DMS53 (cell line): ENCODE data around the gene AP2A2.

Experiments used
- DNase-seq: peaks from one replicate; lab custom pipeline; 2025; lab: John Stamatoyannopoulos, UW

The AP2A2 gene

DNA sequence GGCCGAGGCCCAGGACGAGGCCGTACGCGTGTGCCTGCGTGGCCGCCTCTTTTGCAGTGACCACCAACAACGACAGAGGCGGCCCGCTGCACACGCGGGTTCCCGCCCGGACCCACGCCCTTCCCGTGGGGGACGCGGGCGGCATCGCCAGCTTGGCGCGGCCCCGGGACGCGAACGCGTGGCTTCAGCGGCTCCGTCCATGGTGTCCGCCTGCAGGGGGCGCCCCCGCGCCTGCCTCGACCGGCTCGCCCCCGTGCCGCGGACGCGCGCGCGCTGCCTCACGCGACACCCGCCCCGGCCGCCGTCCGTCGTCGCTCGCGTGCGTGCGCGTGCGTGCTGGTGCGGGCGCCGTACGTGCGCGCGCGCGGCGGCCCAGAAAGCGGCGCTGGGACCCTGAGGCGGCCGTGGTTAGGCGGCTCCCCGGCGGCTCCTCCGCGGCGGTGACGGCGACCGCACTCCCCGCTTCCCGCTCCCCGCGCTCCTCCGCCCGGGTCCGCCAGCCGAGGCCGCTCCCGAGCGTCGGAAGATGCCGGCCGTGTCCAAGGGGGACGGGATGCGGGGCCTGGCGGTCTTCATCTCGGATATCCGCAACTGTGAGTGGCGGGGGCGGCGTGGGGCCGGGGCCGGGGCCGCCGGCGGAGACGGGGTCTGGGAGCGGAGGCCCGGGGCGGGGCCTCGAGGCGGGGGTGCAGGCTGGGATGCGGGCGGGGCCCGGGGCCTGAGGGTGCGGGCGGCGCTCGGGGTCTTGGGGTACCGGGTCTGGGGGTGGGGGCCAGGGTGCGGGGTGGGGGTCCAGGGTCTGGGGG is at the start of gene AP2A2:
TSS of gene AP2A2 (plus strand) at position 375 of the 806 bp plus-strand sequence. CDS start at position 527, 152 bp downstream.
- DNase-seq = peak; percentile 98

DNA sequence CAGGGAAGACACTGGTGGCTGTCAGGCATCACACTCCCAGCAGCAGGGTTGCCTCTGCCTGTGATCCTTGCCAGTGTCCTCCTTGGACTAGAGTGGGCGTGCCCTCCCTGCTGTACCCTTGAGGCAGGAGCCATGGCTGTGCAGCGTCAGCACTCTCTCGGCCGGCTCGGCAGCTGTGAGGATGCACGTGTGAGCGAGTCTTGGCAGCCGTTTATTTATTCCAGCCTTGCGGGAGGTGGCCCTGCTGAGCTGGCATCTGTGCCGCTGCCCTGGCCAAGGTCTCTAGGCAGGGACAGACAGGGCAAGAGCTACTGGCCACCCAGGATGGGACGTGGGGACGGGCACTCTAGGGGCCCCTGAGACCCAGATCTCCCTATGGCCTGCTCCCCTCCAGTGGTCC is 49.1 kb upstream of the AP2A2 start:
- no peak for DNase-seq

DNA sequence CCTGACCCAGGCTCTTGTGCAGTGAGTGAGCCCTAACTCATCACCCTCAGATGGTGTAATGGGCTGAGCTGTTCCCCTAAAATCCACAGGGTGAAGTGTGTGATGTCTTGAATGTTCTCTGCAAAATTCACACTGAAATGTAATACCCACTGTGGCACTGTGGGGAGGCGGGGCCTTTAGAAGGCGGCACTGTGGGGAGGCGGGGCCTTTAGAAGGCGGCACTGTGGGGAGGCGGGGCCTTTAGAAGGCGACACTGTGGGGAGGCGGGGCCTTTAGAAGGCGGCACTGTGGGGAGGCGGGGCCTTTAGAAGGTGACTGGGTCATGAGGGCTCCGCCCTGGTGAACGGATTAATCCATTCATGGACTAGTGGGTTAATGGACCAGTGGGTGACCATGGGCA is 48.1 kb upstream of the AP2A2 start:
- DNase-seq = peak; percentile 70

DNA sequence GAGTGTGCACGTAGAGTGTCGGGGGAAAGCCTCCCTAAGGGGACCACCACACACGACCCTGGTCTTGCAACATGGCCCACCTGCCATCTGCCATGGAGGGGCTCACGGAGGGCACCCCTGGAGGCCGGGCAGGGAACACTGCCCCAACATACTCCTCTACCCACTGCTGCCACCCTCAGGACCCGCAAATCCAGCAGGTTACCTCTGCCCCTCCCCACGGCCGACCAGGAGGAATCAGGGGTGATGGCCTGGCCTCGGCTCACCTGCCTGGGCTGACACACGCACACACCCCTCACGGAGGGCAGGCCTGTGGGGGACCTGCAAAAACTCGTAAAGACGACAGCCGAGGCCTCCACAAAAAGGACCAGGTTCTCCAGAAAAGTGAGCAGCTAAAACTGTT is 45.2 kb upstream of the AP2A2 start:
- no peak for DNase-seq

DNA sequence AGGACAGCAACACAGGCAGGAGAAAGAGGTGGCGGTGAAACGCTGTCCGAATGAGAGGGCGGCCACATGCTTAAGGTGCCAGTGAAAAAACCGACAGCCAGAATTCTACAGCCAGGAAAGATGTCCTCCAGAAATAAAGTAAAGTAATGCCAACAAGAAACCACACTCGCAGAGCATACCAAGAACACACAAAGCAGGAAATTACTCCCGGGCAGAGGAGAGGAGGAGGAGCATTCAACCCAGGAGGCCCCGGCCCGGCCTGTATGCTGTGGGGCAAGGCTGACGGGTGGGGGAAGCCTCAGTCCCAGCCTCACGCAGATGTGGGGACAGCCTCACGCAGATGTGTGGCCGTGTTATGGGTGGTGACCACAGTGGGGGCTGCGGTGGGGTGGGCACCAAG is 43.1 kb upstream of the AP2A2 start:
- DNase-seq = no peak

DNA sequence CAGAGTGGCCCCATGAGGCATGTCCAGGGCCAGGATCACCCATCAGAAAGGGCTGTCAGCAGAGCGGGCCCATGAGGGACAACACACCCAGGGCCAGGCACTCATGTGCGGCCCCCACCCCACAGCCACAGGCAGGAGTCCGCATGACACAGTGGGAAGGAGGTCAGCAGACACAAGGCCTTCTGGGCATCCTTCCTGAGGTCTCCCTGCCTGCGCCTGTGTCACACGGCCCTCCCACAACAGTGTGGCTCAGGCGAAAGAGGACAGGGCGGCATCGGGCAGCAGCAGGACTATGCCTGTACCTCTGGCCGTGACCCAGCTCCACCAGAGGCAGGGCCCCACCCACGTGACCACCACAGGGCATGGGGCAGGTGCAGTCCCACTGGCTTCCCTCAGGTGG is 42.1 kb upstream of the AP2A2 start:
- no peak for DNase-seq

DNA sequence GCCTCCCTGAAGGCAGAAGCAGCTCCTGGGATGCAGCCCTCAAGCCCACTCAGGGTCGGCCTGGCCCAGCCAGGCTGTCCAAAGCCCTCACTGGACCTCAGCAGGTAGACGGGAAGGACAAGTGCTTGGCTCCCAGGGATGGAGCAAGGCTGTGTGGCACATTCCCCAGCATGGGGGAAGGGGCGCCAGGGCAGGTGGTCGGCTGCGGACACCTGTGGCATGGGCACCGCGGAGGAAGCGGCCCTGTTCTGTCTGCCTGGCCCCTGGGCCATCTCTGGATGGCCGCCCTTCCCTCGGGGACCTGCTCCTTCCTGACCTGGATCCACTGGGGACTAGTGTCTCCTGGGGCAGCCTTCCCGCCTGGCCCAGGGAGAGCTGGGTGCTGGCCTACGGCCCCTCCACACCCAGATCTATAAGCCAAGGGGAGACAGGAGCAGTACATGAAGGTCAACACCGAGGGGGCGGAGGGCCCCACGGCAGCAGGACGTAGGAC is 41.0 kb upstream of the AP2A2 start:
- no peak for DNase-seq

DNA sequence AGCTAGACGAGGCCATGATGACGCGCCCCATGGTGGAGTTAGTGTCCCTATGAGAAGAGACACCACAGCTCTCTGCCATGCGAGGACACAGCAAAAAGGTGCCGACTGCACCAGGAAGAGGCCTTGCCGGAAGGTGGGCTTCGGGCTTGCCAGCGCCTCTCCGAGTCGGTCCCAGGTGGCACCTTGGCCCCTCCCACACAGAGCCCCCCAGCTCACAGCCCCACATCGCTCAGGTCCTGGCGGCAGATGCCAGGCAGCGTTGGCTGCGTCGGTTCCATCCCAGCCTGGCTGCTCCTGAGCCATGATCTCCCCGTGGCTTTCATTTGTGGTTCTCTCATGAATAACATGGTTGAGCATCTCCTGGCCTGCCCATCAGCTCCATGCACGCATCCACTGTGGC is 39.1 kb upstream of the AP2A2 start:
- DNase-seq = no peak

DNA sequence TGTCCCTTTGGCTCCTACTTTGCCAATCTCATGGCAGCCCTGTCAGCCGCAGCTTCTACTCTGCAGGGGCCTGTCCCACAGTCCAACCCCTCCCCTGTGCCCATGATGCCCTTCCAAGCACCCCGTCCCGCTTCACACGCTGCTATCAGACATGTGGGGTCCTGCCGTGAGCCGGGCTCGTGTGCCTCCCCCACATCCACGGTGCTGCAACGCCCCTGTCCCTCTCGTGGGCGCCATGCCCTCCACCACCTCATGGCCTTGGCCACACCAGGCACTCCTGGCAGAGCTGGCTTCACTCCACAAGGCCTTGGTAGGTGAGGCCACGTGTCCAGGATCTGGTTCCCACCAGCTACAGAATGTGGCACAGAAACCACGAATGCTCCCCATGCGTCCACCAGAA is 38.1 kb upstream of the AP2A2 start:
- DNase-seq = no peak

DNA sequence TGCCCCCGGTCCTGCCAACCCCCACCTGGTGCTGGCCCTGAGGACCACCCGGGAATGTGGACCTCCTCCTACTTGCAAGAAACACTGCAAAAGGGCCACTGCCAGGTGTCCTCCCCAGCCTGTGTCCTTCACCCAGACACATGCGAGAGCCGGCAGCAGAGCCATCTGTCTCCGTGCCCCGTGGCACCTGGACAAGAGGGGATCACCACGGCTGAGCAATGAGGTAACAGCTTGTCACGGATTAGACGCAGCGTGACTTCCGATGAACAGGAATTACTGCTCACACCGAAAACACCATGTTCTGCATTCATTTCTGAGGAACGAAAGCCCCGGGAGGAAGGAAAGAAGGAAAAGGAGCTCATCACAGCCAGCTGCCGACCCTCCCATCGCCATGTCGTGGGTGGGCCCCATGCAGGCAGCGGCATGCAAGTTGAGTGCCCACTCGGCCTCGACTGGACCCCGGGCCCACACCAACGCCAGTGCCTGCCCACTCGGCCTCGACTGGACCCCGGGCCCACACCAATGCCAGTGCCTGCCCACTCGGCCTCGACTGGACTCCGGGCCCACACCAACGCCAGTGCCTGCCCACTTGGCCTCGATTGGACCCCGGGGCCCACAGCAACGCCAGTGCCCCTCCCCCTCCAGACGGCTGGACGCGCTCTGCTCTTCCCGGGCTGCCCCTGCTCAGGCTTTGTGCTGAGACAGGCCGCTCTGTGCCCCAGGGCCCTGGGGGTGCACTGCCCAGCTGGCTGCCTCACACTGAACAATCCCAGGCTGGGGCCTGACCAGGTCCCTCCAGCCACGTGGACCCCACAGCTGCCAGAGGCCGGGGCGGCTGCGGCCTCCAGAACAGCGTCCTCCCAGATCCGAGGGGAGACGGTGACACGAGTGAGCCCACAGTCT is 37.1 kb upstream of the AP2A2 start:
- no peak for DNase-seq

DNA sequence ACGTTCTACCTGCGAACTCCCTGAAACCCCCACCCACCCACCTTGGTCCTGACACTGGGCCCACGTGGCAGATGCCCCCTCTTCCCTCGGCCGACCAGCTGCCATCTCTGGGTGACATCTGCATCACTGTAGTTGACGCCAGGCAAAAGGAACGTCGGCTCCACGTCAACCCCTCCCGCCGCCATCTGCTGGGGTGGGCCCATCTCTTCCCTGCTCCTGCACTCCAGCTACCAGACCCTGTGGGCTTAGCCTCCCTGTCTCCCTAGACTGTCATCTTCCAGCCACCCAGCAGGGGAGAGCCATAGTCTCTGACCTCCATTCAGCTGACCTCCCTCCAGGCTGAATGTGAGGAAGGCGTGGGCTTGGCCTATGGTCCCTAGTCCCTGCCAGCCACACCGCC is 36.4 kb upstream of the AP2A2 start:
- no peak for DNase-seq

DNA sequence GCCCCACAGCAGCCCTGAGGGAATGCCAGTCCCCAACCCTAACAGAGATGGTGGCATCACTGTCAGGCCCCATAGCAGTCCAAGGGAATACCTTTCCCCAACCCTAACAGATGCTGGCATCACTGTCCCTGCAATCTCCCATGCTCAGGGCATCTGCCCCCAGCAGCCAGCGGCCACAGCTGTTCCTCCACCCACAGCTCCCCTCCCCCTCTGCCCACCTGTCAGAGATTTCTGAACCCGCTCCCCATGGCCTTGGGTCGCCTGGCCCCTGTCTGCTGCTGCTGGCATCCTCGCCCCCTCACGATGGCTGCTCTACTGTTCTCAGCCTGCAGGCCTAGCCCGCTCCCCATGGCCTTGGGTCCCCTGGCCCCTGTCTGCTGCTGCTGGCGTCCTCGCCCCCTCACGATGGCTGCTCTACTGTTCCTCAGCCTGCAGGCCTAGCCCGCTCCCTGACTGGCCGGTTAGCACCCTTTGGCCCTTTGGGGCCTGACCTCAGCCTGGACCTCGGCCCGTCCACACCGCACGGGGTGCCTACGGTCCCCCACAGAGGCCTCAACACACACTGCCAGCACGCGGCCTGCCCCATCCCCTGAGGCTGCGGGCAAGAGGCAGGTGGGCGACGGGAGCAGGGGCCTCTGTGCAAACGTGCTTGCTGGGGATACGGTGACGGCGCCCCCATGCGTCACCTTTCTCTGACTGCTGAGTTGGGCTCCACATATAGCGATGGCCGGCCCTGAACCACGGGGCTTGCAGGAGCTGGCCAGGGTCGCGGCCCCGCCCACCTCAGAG is 35.8 kb upstream of the AP2A2 start:
- DNase-seq = no peak

DNA sequence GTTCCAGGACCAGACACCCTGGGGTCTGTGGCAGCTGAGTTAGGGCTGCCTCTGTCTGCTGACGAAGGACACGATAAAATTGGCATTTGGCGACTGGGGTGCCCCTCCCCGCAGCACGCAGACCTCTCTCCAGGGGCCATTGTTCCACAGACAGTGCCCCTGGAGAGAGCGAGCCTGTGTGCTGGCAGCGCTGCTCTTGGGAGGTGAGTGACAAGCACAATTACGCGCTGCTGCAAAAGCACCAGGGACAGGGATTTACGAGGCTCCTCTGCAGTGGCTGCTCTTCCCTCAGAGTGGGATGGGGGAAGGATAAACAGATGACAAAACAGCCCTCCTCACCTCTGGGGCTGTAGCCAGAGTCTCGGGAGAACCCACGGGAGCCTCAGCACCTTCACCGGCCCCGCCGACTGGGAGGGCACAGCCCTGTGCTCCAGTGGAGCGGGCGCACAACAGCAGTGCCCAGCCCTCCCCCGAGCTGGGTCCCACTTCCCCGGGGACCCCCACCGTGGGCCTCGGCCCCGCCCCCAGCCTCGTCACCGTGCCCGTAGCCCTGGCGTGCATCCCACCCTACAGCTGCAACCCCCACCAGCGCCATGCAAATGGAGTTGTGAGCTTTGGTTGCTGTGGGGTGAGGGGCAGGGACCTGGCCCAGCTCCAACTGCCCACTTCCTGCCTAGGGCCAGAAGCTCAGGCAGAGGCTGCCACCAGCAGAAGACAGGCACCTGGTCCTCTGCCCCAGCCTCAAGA is 34.7 kb upstream of the AP2A2 start:
- no peak for DNase-seq

DNA sequence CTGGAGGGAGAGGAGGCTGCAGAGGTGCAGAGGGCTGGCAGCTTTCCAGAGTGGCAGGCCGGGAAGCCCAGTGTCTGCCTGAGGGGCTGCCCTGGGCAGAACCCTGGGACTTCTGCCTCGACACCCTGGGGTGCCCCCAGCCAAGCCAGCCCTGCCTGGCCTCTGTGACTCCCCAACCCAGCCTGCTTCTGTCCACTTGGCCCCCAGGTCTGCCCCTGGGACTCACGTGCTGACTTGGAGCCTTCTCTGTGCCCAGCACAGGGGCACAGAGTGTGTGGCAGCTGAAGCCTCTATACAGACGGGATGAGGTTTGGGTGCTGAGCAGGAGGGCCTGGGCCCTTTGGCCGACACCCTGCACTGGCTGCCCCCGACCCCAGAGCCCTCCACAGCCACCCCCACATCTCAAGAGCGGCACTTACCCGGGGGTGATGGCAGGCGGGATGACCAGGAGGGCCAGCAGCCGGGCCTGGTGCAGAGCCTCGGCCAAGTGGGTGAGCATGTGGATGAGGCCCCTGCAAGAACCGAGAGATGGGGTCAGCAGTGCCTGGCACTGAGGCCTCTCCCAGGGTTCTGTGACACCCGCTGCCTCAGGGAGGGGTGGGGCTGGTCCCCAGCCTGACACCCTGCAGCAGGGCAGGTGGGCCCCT is 32.5 kb upstream of the AP2A2 start:
- no peak for DNase-seq

DNA sequence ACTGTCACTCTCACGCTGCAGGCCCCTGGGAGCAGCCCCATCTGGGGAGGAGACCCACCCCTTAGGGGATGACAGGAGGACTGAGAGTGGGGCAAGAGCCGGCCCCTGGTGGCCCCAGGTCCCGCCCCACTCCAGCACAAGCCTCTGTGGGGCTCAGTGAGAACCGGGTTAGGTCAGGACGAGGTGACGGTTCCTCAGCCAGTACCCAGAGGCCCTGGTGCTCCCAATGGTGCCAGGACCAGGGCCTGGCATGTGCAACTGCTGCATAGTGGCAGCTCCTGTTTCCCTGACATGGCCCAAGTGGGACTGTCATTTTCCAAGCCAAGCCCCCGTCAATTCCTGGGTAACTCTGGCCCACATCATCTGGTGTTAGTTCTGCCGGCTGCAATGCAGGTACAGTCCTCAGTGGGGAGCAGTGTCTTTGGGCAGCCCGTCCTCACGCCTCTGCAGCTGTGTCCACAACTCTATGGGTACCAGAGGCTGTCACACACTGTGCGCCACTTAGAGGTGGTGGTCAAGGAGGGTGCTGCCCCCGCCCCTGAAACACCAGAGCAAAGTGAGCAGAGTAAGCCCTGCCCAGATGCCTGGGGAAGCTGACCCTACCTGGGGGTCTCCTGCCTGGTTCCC is 31.0 kb upstream of the AP2A2 start:
- DNase-seq = peak; percentile 41

DNA sequence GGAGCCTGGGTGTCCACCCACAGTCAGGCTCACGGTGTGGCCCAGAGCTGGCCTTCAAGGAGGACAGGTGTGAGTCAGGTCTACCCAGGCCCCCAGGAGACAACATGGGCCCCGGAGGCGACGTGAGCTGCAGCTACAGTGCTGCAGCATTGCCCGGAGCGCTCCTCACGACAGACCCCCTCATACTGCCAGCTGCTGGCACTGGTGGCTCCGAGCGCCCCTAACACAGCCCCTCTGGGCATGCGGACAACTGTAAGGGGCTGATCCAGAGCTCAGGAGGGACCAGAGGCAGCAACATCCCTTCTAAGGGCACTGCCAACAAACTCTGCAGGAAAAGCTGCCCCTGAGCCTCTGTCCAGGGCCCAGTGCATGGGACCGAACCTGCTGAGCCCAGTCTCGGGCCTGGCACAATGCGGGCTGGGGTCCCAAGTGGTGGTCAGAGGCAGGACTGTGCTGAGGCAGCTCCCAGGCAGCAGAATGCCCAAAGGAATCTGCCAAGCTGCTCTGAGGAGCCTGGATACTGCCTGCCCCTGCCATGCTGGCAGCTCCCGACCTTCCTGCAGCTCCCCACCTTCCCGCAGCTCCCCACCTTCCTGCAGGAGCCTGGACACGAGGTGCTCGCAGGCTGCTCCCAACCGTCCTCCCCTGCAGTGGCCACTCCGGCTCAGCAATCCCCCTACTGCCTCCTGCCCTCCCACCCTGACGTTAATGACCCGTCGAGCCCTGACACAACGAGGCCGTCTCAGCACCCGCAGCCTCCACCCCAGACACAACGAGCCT is 30.1 kb upstream of the AP2A2 start:
- no peak for DNase-seq

DNA sequence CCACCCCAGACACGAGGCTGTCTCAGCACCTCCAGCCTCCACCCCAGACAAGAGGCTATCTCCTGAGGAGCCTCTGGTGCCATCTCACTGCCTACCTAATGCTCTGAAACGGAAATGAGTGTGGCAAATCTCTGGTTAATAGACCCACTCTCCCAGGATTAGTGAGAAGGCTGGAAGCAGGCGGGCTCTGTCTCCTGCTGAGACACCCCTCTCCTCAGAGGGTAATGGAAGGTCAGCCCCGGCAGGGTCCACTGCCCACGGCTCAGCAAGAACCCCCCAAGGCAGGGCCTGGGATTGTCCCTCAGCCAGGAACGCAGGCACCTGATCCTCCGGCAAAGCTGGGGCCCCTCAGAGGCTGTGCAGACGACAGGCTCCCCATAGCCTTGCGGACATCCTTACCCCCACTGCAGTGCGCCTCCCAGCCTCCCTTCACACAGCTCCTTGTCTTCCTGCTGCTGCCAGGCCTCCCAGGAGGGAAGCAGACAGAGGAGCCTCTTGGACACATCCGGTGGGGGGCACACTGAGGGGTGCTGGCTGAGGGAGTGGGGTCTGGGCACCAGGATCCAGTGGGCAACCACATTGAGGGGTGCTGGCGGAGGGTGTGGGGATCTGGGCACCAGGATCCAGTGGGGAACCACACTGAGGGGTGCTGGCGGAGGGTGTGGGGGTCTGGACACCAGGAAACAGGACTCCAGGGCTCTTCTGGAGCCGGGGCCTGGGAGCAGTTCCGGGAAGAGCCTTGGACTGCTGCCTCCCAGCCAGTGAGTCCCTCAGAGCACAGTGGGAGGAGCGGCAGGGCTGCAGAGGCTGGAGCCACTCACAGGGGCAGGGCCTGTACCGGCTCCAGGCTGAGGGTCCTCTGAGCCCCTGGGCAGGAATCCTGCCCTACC is 28.2 kb upstream of the AP2A2 start:
- no peak for DNase-seq

DNA sequence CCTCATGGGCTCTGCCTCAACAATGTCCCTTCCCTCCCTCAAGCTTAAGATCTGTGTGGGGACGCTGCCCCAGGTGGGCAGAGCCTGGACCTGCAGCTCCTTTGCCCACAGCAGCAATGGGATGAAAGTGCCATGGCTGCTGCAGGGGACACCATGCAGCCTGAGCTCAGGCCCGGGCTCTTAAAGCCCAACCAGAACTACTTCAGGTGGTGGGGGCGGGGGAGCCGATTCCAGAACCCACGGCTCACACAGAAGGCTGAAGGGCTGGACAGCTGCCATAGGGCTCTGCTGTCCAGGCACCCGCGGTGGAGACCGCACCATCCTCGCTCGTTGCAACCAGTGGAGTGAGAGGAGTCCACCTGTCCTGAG is 27.5 kb upstream of the AP2A2 start:
- DNase-seq = peak; percentile 71
